ENCODE data around the gene SRSF3. TPM values are rescaled to one million over a fixed set of nuclear protein-coding genes. Genes with fewer than 3 reads are reported as not detected.

The SRSF3 gene
- total RNA-seq, 1 donor from 2014 or later: 297 TPM

GRCh38 chr6:36550473-36551000 is 43.6 kb upstream of the SRSF3 start:
- Histone ChIP-seq H3K27ac (no peak overlapping the region), H4K20me1 (ENCODE audit: low read depth) (peaks cover 8% of the 10 kb centered on the region), H3K36me3 (no peaks in the 10 kb centered on the region), H2AFZ (replicated peaks) (no peak overlapping the region), H3K27me3 (no peaks in the 10 kb centered on the region), H3K4me3 (no peak overlapping the region), H3K79me2 (ENCODE audit: low read depth) (peaks cover 16% of the 10 kb centered on the region), H3K4me1 (peaks cover 10% of the 10 kb centered on the region), H3K9ac (no peak overlapping the region), H3K9me3 (ENCODE audit: low read depth) (no peaks in the 10 kb centered on the region), H3K4me2 (no peak overlapping the region), H3F3A (ENCODE audit: low read depth) (peaks cover 9% of the 10 kb centered on the region)
- Mint-ChIP-seq H3K27me3 (ENCODE audit: insufficient read depth, low read depth) (peaks cover 4% of the 10 kb centered on the region), H3K27ac (no peak overlapping the region), H3K4me3 (no peak overlapping the region), H3K9me3 (no peaks in the 10 kb centered on the region), H3K36me3 (no peaks in the 10 kb centered on the region), H3K4me1 (peaks cover 14% of the 10 kb centered on the region)
- no peak for TF ChIP-seq CTCF (IDR thresholded peaks at IDR 0.05)
- no peak for DNase-seq (ENCODE audit: low spot score)

- DNase-seq (ENCODE audit: low spot score): no peak
- Histone ChIP-seq H3K36me3 (no peaks in the 10 kb centered on the region), H3F3A (ENCODE audit: low read depth) (no peaks in the 10 kb centered on the region), H3K9ac (no peak overlapping the region), H3K79me2 (ENCODE audit: low read depth) (no peaks in the 10 kb centered on the region), H3K27me3 (no peaks in the 10 kb centered on the region), H3K4me2 (no peak overlapping the region), H4K20me1 (ENCODE audit: low read depth) (no peaks in the 10 kb centered on the region), H3K27ac (no peak overlapping the region), H3K4me3 (no peak overlapping the region), H3K9me3 (ENCODE audit: low read depth) (no peaks in the 10 kb centered on the region), H3K4me1 (no peaks in the 10 kb centered on the region), H2AFZ (replicated peaks) (no peak overlapping the region)
- TF ChIP-seq CTCF (IDR thresholded peaks at IDR 0.05): no peak
- Mint-ChIP-seq H3K27me3 (ENCODE audit: insufficient read depth, low read depth) (no peaks in the 10 kb centered on the region), H3K4me1 (no peaks in the 10 kb centered on the region), H3K4me3 (no peak overlapping the region), H3K27ac (no peak overlapping the region), H3K9me3 (no peaks in the 10 kb centered on the region), H3K36me3 (no peaks in the 10 kb centered on the region)
Observed at GRCh38 chr6:36555750-36556252, 38.4 kb upstream of the SRSF3 start.

DNA sequence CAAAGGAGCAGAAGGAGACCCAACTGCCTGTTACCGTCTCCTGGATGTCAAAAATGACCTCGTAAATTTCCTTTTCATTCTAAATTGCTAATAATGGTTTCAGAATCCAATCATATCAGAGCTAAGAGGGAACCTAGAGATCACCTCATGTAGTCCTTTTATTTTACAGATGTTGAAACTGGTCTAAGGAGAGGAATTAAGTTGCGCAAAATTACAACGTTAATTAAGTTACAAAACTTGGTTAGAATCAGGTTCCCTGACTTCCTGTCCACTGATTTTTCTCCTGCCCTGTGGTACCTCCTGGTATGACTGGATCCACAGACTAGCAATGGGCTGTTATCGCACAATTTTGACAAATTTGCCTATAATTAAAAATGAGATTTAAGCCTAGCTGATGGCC is 37.9 kb upstream of the SRSF3 start:
- H3K9ac ChIP-seq: no peak overlapping the region
- no peak for DNase-seq (ENCODE audit: low spot score)
- Mint-ChIP-seq H3K27ac (no peak overlapping the region), H3K4me3 (no peak overlapping the region), H3K27me3 (ENCODE audit: insufficient read depth, low read depth) (no peaks in the 10 kb centered on the region), H3K36me3 (no peaks in the 10 kb centered on the region), H3K9me3 (no peaks in the 10 kb centered on the region), H3K4me1 (no peaks in the 10 kb centered on the region)
- H3K36me3 ChIP-seq: no peaks in the 10 kb centered on the region
- TF ChIP-seq EZH2 (IDR thresholded peaks at IDR 0.05): no peak
- TF ChIP-seq CTCF (IDR thresholded peaks at IDR 0.05): no peak
- TF ChIP-seq EZH2phosphoT487 (IDR thresholded peaks at IDR 0.05): no peak
- H3K4me1 ChIP-seq: no peaks in the 10 kb centered on the region
- H3F3A ChIP-seq (ENCODE audit: low read depth): no peaks in the 10 kb centered on the region
- no peaks in the 10 kb centered on the region for H4K20me1 ChIP-seq (ENCODE audit: low read depth)
- no peak overlapping the region for H2AFZ ChIP-seq (replicated peaks)
- no peaks in the 10 kb centered on the region for H3K79me2 ChIP-seq (ENCODE audit: low read depth)
- H3K27me3 ChIP-seq: no peaks in the 10 kb centered on the region
- no peak overlapping the region for H3K27ac ChIP-seq
- no peak overlapping the region for H3K4me3 ChIP-seq
- H3K4me2 ChIP-seq: no peak overlapping the region
- H3K9me3 ChIP-seq (ENCODE audit: low read depth): no peaks in the 10 kb centered on the region

Measured in neural progenitor cell (in vitro differentiated cells).